HG03095 (cell line): Measurements from ENCODE around the gene SAMD4B.
A peak's percentile ranks its signal among the peaks of the same experiment; 100 is the strongest.

Experiments
- ATAC-seq: cut with Tn5 transposase; IDR thresholded peaks from one replicate; pipeline ENCODE4 v1.9.1; 2021; ENCODE audit warnings: moderate library complexity; ENCODE audit not compliant: unreplicated experiment

Gene SAMD4B

GRCh38 chr19:39386557-39386956, 44.3 kb downstream of the SAMD4B start:
- ATAC-seq: no peak

GRCh38 chr19:39388657-39389056, 46.4 kb downstream of the SAMD4B start:
- no peak for ATAC-seq

- ATAC-seq: no peak
Measured at GRCh38 chr19:39389631-39390414, 47.6 kb downstream of the SAMD4B start.

GRCh38 chr19:39390451-39390750, 48.2 kb downstream of the SAMD4B start:
- peak; percentile 13 for ATAC-seq

GRCh38 chr19:39390751-39391437, 48.7 kb downstream of the SAMD4B start, which contains the start of the genes MED29 and PAF1:
MED29 (plus strand) TSS chr19:39391378; CDS start chr19:39391423, 45 bp downstream.
PAF1 (minus strand) TSS chr19:39391106; CDS start chr19:39390864, 242 bp downstream.
- ATAC-seq: peak; percentile 74

GRCh38 chr19:39397360-39398296, 55.4 kb downstream of the SAMD4B start:
- no peak for ATAC-seq

- ATAC-seq: no peak
Measured at GRCh38 chr19:39398297-39398864, 56.2 kb downstream of the SAMD4B start.

GRCh38 chr19:39399668-39400050, 57.4 kb downstream of the SAMD4B start:
- no peak for ATAC-seq

- ATAC-seq: no peak
Measured at GRCh38 chr19:39400061-39400460, 57.8 kb downstream of the SAMD4B start.

- no peak for ATAC-seq
Measured at GRCh38 chr19:39401070-39401548, 58.9 kb downstream of the SAMD4B start.

- no peak for ATAC-seq
Measured at GRCh38 chr19:39401549-39402345, 59.5 kb downstream of the SAMD4B start.

GRCh38 chr19:39402346-39403300, 60.4 kb downstream of the SAMD4B start:
- ATAC-seq: no peak

- ATAC-seq: no peak
Measured at GRCh38 chr19:39403331-39404312, 61.4 kb downstream of the SAMD4B start.

- no peak for ATAC-seq
Measured at GRCh38 chr19:39405261-39405957, 63.2 kb downstream of the SAMD4B start.

- ATAC-seq: no peak
Measured at GRCh38 chr19:39405958-39406655, 63.9 kb downstream of the SAMD4B start.

GRCh38 chr19:39406656-39407409, 64.6 kb downstream of the SAMD4B start, which contains the start of gene ZFP36:
ZFP36 (plus strand) TSS chr19:39406847; CDS start chr19:39406905, 58 bp downstream.
- ATAC-seq: no peak
